Measurements from ENCODE around the gene RDH11. TPM values are rescaled to one million over a fixed set of nuclear protein-coding genes. Genes with fewer than 3 reads are reported as not detected.

The RDH11 gene
- total RNA-seq, 4 donors from 2014 or later = 39.3 to 70.2 (median 58.8) TPM

DNA sequence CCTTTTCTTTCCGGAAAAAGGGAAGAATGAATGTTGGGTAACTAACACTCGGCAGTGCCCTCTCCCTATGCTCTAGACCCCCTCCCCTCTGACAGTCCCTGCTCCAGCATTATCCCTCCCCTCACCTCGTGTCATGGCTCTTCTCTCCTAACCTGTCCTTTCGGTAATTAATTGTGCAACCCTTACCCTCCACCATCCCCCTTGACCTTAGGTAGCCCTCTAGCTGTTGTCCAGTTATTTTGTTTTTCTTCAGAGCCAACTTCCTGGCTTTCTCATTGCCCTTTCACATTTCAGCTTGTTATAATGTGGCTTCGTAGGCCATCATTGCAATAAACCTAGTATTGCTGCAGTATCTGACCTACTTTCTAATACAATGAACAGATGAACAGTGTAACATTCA lies 64.6 kb downstream of the RDH11 start:
- Histone ChIP-seq H3K4me3 (no peak overlapping the region), H3K27me3 (no peaks in the 10 kb centered on the region), H3K36me3 (no peaks in the 10 kb centered on the region), H3K9me3 (no peaks in the 10 kb centered on the region), H3K4me1 (no peaks in the 10 kb centered on the region), H3K27ac (no peak overlapping the region)
- DNase-seq (ENCODE audit: low spot score in 2 of 2) = no peak
- 80% methylated on average over 5 of the region's 5 CpGs for WGBS
- TF ChIP-seq, protein P1, sequence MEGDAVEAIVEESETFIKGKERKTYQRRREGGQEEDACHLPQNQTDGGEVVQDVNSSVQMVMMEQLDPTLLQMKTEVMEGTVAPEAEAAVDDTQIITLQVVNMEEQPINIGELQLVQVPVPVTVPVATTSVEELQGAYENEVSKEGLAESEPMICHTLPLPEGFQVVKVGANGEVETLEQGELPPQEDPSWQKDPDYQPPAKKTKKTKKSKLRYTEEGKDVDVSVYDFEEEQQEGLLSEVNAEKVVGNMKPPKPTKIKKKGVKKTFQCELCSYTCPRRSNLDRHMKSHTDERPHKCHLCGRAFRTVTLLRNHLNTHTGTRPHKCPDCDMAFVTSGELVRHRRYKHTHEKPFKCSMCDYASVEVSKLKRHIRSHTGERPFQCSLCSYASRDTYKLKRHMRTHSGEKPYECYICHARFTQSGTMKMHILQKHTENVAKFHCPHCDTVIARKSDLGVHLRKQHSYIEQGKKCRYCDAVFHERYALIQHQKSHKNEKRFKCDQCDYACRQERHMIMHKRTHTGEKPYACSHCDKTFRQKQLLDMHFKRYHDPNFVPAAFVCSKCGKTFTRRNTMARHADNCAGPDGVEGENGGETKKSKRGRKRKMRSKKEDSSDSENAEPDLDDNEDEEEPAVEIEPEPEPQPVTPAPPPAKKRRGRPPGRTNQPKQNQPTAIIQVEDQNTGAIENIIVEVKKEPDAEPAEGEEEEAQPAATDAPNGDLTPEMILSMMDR (IDR thresholded peaks at IDR 0.05) = no peak
- TF ChIP-seq POLR2A (IDR thresholded peaks at IDR 0.05) = no peak
- TF ChIP-seq EP300 (IDR thresholded peaks at IDR 0.05) = no peak

DNA sequence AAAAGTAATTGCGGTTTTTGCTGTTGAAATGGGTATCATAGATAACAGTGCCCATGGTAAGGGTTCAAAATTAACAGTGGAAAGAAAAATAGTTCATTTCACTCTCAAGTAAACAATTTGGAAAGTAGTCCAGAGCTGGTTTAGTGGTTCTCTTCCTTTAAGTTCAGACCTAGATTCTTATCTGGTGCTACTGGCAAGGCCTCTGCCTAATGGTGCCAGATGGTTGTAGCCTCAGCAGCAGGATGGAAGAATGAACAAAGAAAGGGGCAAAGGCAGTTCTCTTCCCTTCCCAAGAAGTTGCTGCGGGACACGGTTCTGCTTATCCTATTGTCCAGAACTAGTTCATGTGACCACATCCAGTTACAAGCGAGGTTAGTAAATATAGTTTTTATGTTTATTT lies 65.4 kb downstream of the RDH11 start:
- Histone ChIP-seq H3K36me3 (no peaks in the 10 kb centered on the region), H3K27me3 (no peaks in the 10 kb centered on the region), H3K27ac (no peak overlapping the region), H3K4me3 (no peak overlapping the region), H3K9me3 (no peaks in the 10 kb centered on the region), H3K4me1 (no peaks in the 10 kb centered on the region)
- 97% methylated on average over 4 of the region's 4 CpGs for WGBS
- TF ChIP-seq EP300 (IDR thresholded peaks at IDR 0.05) = no peak
- TF ChIP-seq POLR2AphosphoS5 (IDR thresholded peaks at IDR 0.05) = no peak
- TF ChIP-seq, protein P1 (IDR thresholded peaks at IDR 0.05) = no peak
- TF ChIP-seq POLR2A (IDR thresholded peaks at IDR 0.05) = no peak
- DNase-seq (ENCODE audit: low spot score in 2 of 2) = no peak

DNA sequence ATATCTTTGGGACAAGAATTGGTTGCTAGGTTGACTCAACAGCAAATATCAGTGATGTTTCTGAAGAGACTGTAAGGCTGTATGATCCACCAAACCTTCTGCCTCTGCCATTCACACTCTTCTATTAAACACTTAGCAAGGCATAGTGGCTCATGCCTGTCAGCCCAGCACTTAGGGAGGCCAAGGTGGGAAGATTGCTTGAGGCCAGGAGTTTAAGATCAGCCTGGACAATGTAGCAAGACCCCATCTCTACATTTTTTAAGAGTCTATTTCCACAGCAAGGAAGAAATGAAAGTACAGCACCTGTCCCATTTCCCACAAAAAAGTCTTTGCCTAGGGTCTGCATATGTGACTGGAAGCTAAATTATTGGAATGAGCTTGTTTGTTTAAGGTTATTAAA lies 68.0 kb downstream of the RDH11 start:
- no peak overlapping the region for H3K4me3 ChIP-seq
- H3K4me1 ChIP-seq = peaks cover 12% of the 10 kb centered on the region
- TF ChIP-seq, protein P1 (IDR thresholded peaks at IDR 0.05) = no peak
- TF ChIP-seq POLR2A (IDR thresholded peaks at IDR 0.05) (no peak), POLR2AphosphoS5 (IDR thresholded peaks at IDR 0.05) (no peak), EP300 (IDR thresholded peaks at IDR 0.05) (no peak)
- no peaks in the 10 kb centered on the region for H3K27me3 ChIP-seq
- DNase-seq (ENCODE audit: low spot score in 2 of 2) = no peak
- H3K27ac ChIP-seq = no peak overlapping the region
- H3K36me3 ChIP-seq = no peaks in the 10 kb centered on the region
- no peaks in the 10 kb centered on the region for H3K9me3 ChIP-seq

Other genes starting within 250 kb of the RDH11 start
- gene TMEM229B, start 207.0 kb downstream of the RDH11 start, total RNA-seq = 1 to 10 TPM; 1.5 to 3.3 (median 1.8) TPM
- 10 to 100 TPM; 15.3 to 75.6 (median 23.7) TPM for gene PLEKHH1, start 162.5 kb downstream of the RDH11 start, total RNA-seq
- 10 to 100 TPM; 29.6 to 50.5 (median 36.4) TPM for gene PIGH, start 95.5 kb downstream of the RDH11 start, total RNA-seq
- gene ARG2, start 75.8 kb downstream of the RDH11 start, total RNA-seq = 1 to 10 TPM; 3.5 to 9.6 (median 5.4) TPM
- gene VTI1B, start 21.1 kb downstream of the RDH11 start, total RNA-seq = 10 to 100 TPM; 48.4 to 61.1 (median 56.2) TPM
- 10 to 100 TPM; 27.3 to 99.8 (median 81.8) TPM for gene RDH12, start 6.1 kb upstream of the RDH11 start, total RNA-seq
- gene ZFYVE26, start 120.8 kb upstream of the RDH11 start, total RNA-seq = 10 to 100 TPM; 20.9 to 81.6 (median 40.9) TPM
- gene RAD51B, start 124.0 kb upstream of the RDH11 start, total RNA-seq = 10 to 100 TPM; 19.6 to 39.7 (median 25.4) TPM

Measured in suprapubic skin (tissue), 4 donors.